ENCODE results near the gene PSMB3. TPM values are rescaled to one million over a fixed set of nuclear protein-coding genes. Genes with fewer than 3 reads are reported as not detected.

The PSMB3 gene
- total and polyA plus RNA-seq, 9 of the 15 experiments (the other 6 are each of a cell fraction or from before 2014, with no cell fraction given) = 460 to 2,775 (median 574) TPM

GRCh38 chr17:38732376-38733281 lies 19.9 kb upstream of the PSMB3 start:
- TF ChIP-seq NR2C2 (CRISPR knock-in tag; IDR thresholded peaks at IDR 0.05) (no peak), NR2C2 (tag; IDR thresholded peaks at IDR 0.05) (0 out of 2 replicates have a peak, but pooled peaks have one; percentile 13), MBD1 (CRISPR knock-in tag; IDR thresholded peaks at IDR 0.05) (no peak)
- intact Hi-C loops (cut with micrococcal nuclease) (no loop called here), in situ Hi-C loops (cut with MboI) (loop anchor here (5.0 kb wide), 1 partner anchor 55 kb away; no protein-coding TSS in a partner anchor)
- H3K4me3 ChIP-seq = 0 out of 2 replicates have a peak overlapping the region, but pooled peaks have one; percentile 2
- H3K4me1 ChIP-seq (replicated peaks in 1 of 2; ENCODE audit: control insufficient read depth in 2 of 2, insufficient read depth in 2 of 2, low read length in 2 of 2) = peaks cover 42 to 76% of the 10 kb centered on the region in 2 experiments
- ChIA-PET POLR2A (interaction anchor here (0.6 to 1.2 kb wide), 3 partner anchors 12 to 298 kb away, joined by 3 read pairs; no protein-coding TSS in a partner anchor), CTCF (ENCODE audit: low intra/inter-chr PET ratio) (interaction anchor here (1.1 kb wide), 1 partner anchor 56 kb away, joined by 3 read pairs; no protein-coding TSS in a partner anchor)
- DNase-seq (ENCODE audit: extremely low read depth in 1 of 4, low spot score in 3 of 4) (no peak), FAIRE-seq (no peak), ATAC-seq (no peak)
- H3K79me2 ChIP-seq (ENCODE audit: control insufficient read depth, insufficient read depth, low read length) = peaks cover 24% of the 10 kb centered on the region
- no TSS peak for BruUV-seq (replicated peaks)
- no peaks in the 10 kb centered on the region for H3K27me3 ChIP-seq (ENCODE audit: control insufficient read depth in 2 of 2, insufficient read depth in 2 of 2, low read length in 2 of 2)
- peak overlapping the region in 1 of 2 experiments; percentile 96; a peak in 2 of 4 replicates for H3K9ac ChIP-seq (ENCODE audit: insufficient read depth in 1 of 2, low read depth in 2 of 2, low read length in 2 of 2)
- 0 out of 2 replicates have a peak, but pooled peaks cover 3% of the 10 kb centered on the region for H4K20me1 ChIP-seq (replicated peaks; ENCODE audit: control insufficient read depth, insufficient read depth, low read length)
- WGBS (ENCODE audit: insufficient coverage, low coverage, missing lambda C conversion rate) = 89% methylated on average over 7 of the region's 7 CpGs
- H3K27ac ChIP-seq (ENCODE audit: extremely low read depth, low read depth, low read length) = no peak overlapping the region
- H3K9me1 ChIP-seq (ENCODE audit: control insufficient read depth, insufficient read depth, low read length) = peaks cover 3% of the 10 kb centered on the region
- H3K36me3 ChIP-seq (ENCODE audit: control insufficient read depth, insufficient read depth, low read length) = peaks cover 54% of the 10 kb centered on the region; the same call in 2 of the 3 replicates
- no peaks in the 10 kb centered on the region for H3K9me3 ChIP-seq (replicated peaks; ENCODE audit: control insufficient read depth, insufficient read depth, low read depth, low read length)
- H3K4me2 ChIP-seq (ENCODE audit: insufficient read depth, low read length) = no peak overlapping the region
- H2AFZ ChIP-seq (ENCODE audit: low read depth, low read length) = no peak overlapping the region

All from K562 (cell line).